Hepatocyte (in vitro differentiated cells): ENCODE results near the gene WNT6. TPM values are rescaled to one million over a fixed set of nuclear protein-coding genes. Genes with fewer than 3 reads are reported as not detected.

Source experiments
- DNase-seq: peaks from one replicate; pipeline ENCODE4 v3.0.0-alpha.2; 2016; ENCODE audit warnings: low spot score
- H2AFZ ChIP-seq: fragments of 200-600 bp; sonication (generic); 2 replicates; pipeline ENCODE4 v1.6.0; 2016; ENCODE audit warnings: antibody characterized with exemption, mild to moderate bottlenecking
- H3K27ac ChIP-seq: fragments of 200-600 bp; sonication (generic); 2 replicates; pipeline ENCODE4 v1.5.1; 2016; ENCODE audit warnings: mild to moderate bottlenecking
- H3K27me3 ChIP-seq: fragments of 200-600 bp; sonication (generic); 2 replicates; pipeline ENCODE4 v1.6.1; 2016
- H3K36me3 ChIP-seq: fragments of 200-600 bp; sonication (generic); replicated peaks from 2 replicates; pipeline ENCODE4 v1.5.1; 2016; ENCODE audit warnings: low read depth; ENCODE audit not compliant: insufficient read depth
- H3K4me1 ChIP-seq: fragments of 200-600 bp; sonication (generic); 2 replicates; pipeline ENCODE4 v1.5.1; 2016; ENCODE audit warnings: mild to moderate bottlenecking, moderate library complexity; ENCODE audit not compliant: insufficient read depth
- H3K4me2 ChIP-seq: fragments of 200-600 bp; sonication (generic); 2 replicates; pipeline ENCODE4 v1.6.0; 2016
- H3K4me3 ChIP-seq: fragments of 200-600 bp; sonication (generic); 2 replicates; pipeline ENCODE4 v1.5.1; 2016; ENCODE audit warnings: mild to moderate bottlenecking
- H3K79me2 ChIP-seq: fragments of 200-600 bp; sonication (generic); 2 replicates; pipeline ENCODE4 v1.6.0; 2017; ENCODE audit warnings: mild to moderate bottlenecking
- H3K9me2 ChIP-seq: fragments of 200-600 bp; sonication (generic); replicated peaks from 2 replicates; pipeline ENCODE4 v1.6.0; 2017; ENCODE audit warnings: mild to moderate bottlenecking; ENCODE audit not compliant: insufficient read depth
- H3K9me3 ChIP-seq: fragments of 200-600 bp; sonication (generic); 2 replicates; pipeline ENCODE4 v1.5.1; 2016; ENCODE audit warnings: low read depth, mild to moderate bottlenecking
- H4K20me1 ChIP-seq: fragments of 200-600 bp; sonication (generic); 2 replicates; pipeline ENCODE4 v1.6.0; 2016; ENCODE audit warnings: mild to moderate bottlenecking; ENCODE audit not compliant: insufficient read depth, poor library complexity, severe bottlenecking
- EZH2 ChIP-seq: fragments of 200-600 bp; sonication (generic); IDR thresholded peaks from 2 replicates; pipeline ENCODE4 v1.6.1; 2016; ENCODE audit warnings: antibody characterized with exemption, mild to moderate bottlenecking, borderline replicate concordance
- EZH2phosphoT487 ChIP-seq: fragments of 200-600 bp; sonication (generic); IDR thresholded peaks from one replicate; pipeline ENCODE4 v1.6.1; 2018; ENCODE audit warnings: antibody characterized with exemption, mild to moderate bottlenecking, low read depth, moderate library complexity; ENCODE audit not compliant: unreplicated experiment, severe bottlenecking
- WGBS: methylation state at CpG from one replicate; pipeline ENCODE4 v1.1.6; 2016; ENCODE audit warnings: low lambda C conversion rate; ENCODE audit errors: missing lambda C conversion rate; 5-methylcytosine and 5-hydroxymethylcytosine counted together
- polyA plus RNA-seq: library from polyadenylated mRNA; unstranded; fragments of >200 nt; fragmentation: Nextera tagmentation; extraction: Ambion mirVana; gene quantifications from 2 replicates; pipeline ENCODE4 v1.2.1, GENCODE V29; 2016
- total RNA-seq: library from RNA; depleted of rRNA; stranded (reverse); fragments of >200 nt; gene quantifications from 2 replicates; pipeline ENCODE4 v1.2.3, GENCODE V29; 2014
- TF ChIP-seq, protein P1 (sequence below): fragments of 200-600 bp; sonication (generic); IDR thresholded peaks from 2 replicates; pipeline ENCODE4 v1.5.1; 2016; ENCODE audit warnings: antibody characterized with exemption, mild to moderate bottlenecking; ENCODE audit not compliant: poor library complexity

Gene WNT6
- total and polyA plus RNA-seq, 2 experiments from 2014 or later = 7.1 to 22.8 TPM

DNA sequence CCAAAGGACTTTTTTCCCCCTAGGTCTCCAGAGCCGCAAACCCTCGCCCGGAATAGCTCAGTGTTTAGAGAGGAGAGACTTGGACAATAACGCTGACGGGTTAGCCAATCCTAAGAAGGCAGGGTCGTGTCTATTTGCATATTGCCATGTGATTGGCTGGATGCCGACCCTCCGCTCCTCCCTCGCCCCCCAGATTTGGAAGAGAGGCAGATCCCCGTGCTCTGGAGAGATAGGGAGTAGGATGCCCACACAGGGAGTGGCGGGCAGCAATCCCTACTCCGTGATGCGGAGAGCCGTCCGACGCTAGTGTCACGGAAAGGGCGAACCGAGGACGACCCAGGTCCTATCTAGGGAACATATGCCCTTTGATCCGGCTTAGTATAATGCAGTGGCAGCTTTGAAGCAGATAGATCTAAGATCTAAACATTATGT, 1.4 kb downstream of the WNT6 start:
- H3K4me1 ChIP-seq = peaks cover 23% of the 10 kb centered on the region
- TF ChIP-seq EZH2phosphoT487 = no peak
- TF ChIP-seq, protein P1, sequence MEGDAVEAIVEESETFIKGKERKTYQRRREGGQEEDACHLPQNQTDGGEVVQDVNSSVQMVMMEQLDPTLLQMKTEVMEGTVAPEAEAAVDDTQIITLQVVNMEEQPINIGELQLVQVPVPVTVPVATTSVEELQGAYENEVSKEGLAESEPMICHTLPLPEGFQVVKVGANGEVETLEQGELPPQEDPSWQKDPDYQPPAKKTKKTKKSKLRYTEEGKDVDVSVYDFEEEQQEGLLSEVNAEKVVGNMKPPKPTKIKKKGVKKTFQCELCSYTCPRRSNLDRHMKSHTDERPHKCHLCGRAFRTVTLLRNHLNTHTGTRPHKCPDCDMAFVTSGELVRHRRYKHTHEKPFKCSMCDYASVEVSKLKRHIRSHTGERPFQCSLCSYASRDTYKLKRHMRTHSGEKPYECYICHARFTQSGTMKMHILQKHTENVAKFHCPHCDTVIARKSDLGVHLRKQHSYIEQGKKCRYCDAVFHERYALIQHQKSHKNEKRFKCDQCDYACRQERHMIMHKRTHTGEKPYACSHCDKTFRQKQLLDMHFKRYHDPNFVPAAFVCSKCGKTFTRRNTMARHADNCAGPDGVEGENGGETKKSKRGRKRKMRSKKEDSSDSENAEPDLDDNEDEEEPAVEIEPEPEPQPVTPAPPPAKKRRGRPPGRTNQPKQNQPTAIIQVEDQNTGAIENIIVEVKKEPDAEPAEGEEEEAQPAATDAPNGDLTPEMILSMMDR = no peak
- no peak for TF ChIP-seq EZH2
- H2AFZ ChIP-seq = no peak overlapping the region
- H3K4me3 ChIP-seq = no peak overlapping the region
- no peaks in the 10 kb centered on the region for H3K9me3 ChIP-seq
- H3K36me3 ChIP-seq = no peaks in the 10 kb centered on the region
- no peak overlapping the region for H3K27ac ChIP-seq
- H4K20me1 ChIP-seq = no peaks in the 10 kb centered on the region
- under 1% methylated on average over 21 of the region's 21 CpGs for WGBS
- H3K9me2 ChIP-seq = no peaks in the 10 kb centered on the region
- H3K27me3 ChIP-seq = peaks cover 68% of the 10 kb centered on the region
- peak overlapping the region; percentile 84 for H3K4me2 ChIP-seq
- peak; percentile 71 for DNase-seq
- no peaks in the 10 kb centered on the region for H3K79me2 ChIP-seq

DNA sequence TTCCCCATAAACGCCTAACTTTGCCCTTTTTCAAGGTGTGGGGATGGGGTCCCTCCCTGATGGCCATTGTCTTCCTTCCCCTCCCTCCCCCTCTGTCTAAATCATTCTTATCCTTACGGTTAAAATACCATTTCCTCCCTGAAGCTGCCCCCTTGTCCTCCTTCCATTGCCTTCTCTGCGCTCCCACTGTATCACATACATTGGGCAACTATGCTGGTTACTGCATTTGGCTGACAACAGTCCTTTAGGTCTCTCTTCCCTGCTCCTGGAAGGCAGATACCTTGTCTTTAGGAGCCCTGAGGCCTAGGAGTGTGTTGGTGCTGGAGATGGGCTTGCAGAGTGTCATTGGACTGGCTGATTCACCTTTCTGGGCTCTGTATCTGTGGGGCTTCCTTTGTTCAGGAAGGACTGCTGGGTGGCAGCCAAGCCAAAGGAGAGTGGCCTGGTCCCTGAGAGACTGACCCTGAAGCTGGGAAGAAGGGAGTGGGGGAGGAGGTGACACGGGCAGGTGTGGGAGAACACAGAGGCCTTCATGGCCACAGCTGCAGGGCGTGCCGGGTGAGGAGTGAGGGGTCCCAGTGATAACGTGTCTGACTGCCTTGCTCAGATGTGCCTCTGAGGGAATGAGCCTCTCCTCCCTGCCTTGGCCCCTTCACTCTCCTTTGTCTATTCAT, 2.2 kb downstream of the WNT6 start:
- no peak for DNase-seq
- peak overlapping the region; percentile 84 for H3K4me2 ChIP-seq
- 65% methylated on average over 7 of the region's 7 CpGs for WGBS
- no peak for TF ChIP-seq EZH2phosphoT487
- no peak for TF ChIP-seq EZH2
- TF ChIP-seq, protein P1 = no peak
- H3K4me1 ChIP-seq = peaks cover 23% of the 10 kb centered on the region
- H3K36me3 ChIP-seq = no peaks in the 10 kb centered on the region
- H3K79me2 ChIP-seq = no peaks in the 10 kb centered on the region
- no peaks in the 10 kb centered on the region for H3K9me2 ChIP-seq
- no peak overlapping the region for H3K4me3 ChIP-seq
- H2AFZ ChIP-seq = no peak overlapping the region
- H3K27ac ChIP-seq = no peak overlapping the region
- no peaks in the 10 kb centered on the region for H4K20me1 ChIP-seq
- peaks cover 67% of the 10 kb centered on the region for H3K27me3 ChIP-seq
- H3K9me3 ChIP-seq = no peaks in the 10 kb centered on the region

DNA sequence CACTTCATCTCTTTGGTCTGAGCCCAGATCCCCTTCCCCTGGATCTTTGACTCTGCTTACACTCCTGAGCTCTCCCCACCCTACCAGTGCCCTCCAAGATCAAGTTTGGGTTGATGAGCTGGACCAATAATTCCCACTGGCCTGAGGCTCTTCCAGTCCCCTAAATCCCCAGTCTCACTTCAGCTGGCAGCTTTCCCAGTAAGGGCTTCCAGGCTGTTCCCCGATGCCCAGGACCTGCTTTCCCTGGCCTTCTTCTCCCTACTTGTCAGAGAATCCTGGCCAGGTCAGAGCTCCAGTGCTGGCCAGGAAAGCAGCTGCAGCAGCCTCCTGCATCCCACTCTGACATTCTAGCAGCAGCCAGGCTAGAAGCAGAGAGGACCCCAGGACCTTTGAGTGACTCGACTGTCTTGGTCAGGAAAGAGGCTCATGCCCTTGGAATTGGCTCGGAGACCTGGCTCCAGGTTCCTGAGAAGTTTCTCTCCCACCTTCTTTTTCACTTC, 3.5 kb downstream of the WNT6 start:
- no peak overlapping the region for H3K27ac ChIP-seq
- peaks cover 68% of the 10 kb centered on the region for H3K27me3 ChIP-seq
- H3K4me3 ChIP-seq = no peak overlapping the region
- H2AFZ ChIP-seq = no peak overlapping the region
- H3K36me3 ChIP-seq = no peaks in the 10 kb centered on the region
- WGBS = 79% methylated on average over 3 of the region's 3 CpGs
- no peaks in the 10 kb centered on the region for H4K20me1 ChIP-seq
- DNase-seq = no peak
- TF ChIP-seq, protein P1 = no peak
- no peaks in the 10 kb centered on the region for H3K9me2 ChIP-seq
- peaks cover 23% of the 10 kb centered on the region for H3K4me1 ChIP-seq
- H3K79me2 ChIP-seq = no peaks in the 10 kb centered on the region
- H3K9me3 ChIP-seq = no peaks in the 10 kb centered on the region
- no peak overlapping the region for H3K4me2 ChIP-seq
